ENCODE measurements around the gene TAS2R31.

TAS2R31 gene

GRCh38 chr12:11007608-11008007, 23.6 kb downstream of the TAS2R31 start:
- no peak for DNase-seq

- no peak for DNase-seq
Measured at GRCh38 chr12:10998204-10998603, 33.0 kb downstream of the TAS2R31 start, which contains the start of gene TAS2R20. Gene TAS2R20 (minus strand): TSS chr12:10998304. CDS start chr12:10997875, 429 bp downstream.

GRCh38 chr12:10994307-10994706, 36.9 kb downstream of the TAS2R31 start:
- DNase-seq, result no peak

DNA sequence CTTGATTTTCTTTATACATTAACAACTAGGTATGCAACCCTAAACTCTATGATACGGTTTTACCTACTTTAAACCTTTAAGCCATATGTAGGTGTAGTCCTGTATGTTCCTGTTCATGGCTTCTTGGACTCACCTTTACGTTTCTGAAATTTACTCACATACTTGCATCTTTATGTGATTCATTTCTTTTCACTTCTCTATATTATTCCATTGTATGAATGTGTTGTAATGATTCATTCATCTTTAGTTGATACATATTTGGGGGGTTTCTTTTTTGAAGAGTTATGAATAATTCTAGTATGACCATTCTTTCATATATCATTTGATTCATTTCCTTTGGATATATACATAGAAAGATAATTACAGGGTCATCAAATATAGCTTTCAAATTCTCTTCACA, 42.1 kb downstream of the TAS2R31 start:
- no peak for DNase-seq

DNA sequence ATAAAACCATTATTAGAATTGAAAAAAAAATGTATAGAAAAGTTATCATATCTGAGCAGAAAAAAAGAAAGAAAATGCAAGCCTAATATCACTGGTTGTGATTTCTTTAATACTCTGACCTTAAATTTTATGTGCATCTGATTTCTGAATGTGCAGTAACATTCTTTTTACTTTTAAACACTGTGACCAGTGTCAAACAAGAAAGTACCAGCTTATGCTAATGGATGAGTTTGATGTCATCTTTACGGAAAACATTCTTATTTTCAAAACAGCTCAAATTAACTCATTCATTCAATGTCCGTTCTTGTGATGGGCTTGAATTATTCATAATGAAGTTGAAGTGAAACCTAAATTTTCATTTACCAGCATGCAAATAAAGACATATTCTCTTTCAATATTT, 44.4 kb downstream of the TAS2R31 start, which contains the start of gene TAS2R50:
TAS2R50 (minus strand) TSS at position 101 of the 400 bp plus-strand sequence; CDS start at position 49, 52 bp downstream.
- no peak for DNase-seq

DNA sequence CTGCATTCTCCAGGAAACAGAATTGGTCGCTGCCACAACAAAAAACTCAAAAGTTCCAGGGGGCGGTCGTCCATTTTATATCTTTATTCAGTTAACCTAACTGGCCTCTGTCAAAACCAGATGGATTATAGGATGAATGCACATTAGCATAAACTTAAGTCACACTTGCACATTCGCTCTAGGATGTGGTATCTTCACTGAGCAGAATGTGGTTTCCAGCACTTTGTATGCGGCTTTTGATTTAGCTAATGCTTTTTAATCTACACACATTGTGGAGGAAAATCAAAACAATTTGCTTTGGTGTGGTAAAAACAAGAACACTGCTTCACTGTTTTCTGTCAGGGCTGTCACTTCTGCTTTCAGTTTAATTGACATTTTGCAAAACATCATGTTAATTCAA, 49.0 kb downstream of the TAS2R31 start:
- no peak for DNase-seq
